Measurements from ENCODE around the gene AGPS.

Gene AGPS

DNA sequence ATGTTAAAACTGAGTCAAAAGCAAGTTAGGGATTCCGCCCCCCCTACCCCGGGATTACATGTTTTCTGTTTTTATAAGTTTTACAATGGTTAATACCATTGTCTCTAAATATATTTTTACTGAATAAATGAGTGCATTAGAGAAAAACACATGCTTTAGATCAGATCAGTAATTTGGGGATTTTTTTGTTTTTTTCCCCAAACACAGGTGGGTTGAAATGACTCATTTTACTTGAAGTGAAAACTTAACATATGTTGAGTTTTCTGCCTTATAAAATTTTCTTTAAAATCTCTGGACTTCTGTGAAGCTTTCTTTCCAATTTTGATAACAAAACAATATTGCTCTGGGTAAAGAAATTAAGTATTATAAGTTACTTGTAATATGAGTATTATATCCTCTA is 114.4 kb downstream of the AGPS start:
- H3K4me3 ChIP-seq, result no peak overlapping the region
- no peak overlapping the region for H3K27ac ChIP-seq

DNA sequence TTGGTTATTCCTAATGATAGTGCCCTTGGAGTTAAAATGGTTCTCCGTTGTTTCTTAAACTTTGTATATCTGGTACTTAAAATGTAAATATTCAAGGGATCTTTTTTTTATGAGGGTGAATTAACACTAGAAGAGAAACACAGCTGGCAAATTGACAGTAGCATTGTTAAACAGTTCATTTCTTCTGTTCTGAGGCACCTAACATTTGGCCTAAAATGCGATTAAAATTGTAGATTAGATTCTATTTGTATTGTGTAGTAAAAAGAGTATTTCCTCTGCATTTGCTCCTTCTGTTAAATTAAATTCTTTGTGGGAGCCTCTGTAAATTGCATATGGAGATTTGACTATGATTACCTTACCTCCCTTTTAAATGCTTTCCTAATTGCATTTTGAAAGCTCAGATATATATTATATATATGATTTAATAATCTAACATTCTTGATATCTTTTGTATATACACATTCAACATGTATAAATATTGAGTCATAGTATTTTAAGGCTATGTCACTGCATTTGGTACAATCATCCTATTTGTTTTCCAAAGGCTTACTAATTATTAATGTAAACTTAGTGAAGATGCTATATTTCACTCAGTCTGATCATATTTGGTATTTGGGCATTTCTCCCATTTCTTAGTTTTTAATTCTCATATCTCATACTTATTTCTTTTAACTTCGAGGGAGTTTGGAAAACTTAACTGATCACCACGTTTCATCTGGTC is 124.4 kb downstream of the AGPS start:
- no peak overlapping the region for H3K27ac ChIP-seq
- no peak overlapping the region for H3K4me3 ChIP-seq

DNA sequence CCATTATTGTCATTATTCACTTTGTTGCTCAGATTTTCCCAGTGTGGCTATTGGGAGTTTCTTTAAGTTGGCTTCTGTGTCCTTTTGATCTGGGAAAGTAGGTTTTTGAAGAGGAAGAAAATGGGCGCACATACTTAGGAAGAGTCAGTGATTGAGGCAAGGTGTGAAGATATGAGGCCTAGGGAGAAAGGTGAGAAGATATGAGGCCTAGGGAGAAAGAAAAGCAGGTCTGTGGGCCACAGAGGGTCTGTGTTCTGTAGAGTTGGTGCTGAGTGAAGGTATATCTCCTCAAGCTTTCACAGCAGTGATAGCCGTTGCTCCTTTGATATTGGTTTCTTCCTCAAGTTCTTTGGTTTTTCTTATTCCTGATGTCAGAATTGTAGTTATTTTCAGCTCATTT is 126.2 kb downstream of the AGPS start:
- H3K4me3 ChIP-seq, result no peak overlapping the region

DNA sequence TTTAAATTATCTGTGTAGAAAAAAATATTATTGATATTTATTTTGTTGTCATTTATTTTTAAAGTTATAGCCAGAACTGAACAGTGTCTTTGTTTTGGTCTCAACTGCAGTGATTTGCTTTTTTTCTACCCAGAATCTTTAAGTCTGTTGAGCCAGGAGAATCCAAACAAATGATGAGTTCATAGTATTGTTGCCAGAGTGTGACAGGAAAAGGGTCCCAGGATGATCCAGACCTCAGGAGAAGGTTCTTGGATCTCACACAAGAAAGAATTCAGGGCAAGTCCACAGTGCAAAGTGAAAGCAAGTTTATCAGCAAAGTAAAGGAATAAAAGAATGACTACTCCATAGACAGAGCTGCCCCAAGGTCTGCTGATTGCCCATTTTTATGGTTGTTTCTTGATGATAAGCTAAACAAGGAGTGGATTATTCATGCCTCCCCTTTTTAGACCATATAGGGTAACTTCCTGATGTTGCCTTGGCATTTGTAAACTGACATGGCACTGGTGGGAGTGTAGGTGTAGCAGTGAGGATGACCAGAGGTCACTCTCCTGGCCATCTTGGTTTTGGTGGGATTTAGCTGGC is 127.1 kb downstream of the AGPS start:
- Histone ChIP-seq H3K4me3 (no peak overlapping the region), H3K27ac (no peak overlapping the region)

More for the DNA sequence above, 126.2 kb downstream of the AGPS start:
- no peak overlapping the region for H3K27ac ChIP-seq

DNA sequence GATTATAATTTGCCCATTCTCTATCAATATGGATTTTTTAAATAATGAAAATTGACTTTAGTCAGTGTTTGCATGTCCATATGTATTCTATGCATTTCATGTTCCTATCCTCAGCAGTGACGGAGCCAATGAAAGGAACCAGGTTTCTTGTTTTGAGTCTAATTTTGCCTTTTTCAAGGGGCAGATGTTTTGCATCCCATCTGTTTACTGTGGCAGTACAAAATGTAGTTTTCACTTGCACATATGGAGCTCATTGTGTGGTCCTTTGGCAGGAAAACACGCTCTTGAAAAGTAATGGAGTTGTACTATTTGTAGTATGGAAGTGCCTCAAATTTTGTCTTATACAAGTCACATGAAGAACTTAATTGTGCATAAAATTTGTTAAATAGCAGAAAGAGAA is 127.8 kb downstream of the AGPS start:
- H3K27ac ChIP-seq, result no peak overlapping the region
- H3K4me3 ChIP-seq, result no peak overlapping the region

DNA sequence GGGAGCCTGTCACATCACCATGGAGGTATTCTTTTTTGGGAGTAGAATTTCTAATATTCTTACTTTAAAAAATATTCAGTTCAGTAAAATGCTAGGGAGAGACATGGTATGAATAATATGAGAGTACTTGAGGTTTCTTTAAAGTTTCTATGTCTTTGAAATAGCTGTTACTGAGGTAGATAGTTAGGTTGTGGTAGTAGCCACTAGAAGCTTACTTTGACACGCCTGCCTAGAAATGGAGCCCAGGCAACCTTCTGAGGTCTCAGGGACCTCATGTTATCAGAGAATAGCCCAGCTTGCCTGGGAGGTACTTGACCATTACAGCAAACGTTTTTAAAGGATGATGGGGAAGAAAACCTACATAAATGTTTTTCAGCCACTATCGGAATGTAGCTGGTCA is 131.2 kb downstream of the AGPS start:
- H3K27ac ChIP-seq, result no peak overlapping the region
- H3K4me3 ChIP-seq, result no peak overlapping the region

DNA sequence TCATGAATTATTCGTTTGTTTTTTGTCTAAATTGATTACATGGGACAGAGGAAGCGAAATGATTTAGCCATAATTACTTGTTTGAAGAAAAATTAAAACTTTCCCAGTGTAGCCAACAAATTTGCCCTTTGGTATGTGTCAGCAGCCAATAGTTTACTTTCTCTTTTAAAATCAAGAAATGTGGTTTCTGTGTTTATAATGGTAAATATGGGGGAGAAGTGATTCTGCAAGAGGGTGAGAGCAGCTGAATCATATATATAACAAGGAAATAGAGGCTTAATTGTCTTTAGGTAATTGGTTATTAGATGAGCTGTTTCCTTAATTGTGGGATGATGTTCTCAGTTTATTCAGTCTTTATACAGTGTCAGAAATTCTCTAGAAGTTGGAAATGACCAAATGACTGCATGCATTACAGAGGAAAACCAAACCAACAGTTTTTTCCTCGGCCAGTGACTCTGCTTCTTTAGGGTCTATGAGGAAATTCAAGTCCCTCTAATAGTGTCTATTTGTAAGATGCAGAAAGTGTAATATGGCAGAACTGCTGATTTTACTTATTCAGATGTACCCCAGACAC is 132.9 kb downstream of the AGPS start:
- no peak overlapping the region for H3K27ac ChIP-seq

DNA sequence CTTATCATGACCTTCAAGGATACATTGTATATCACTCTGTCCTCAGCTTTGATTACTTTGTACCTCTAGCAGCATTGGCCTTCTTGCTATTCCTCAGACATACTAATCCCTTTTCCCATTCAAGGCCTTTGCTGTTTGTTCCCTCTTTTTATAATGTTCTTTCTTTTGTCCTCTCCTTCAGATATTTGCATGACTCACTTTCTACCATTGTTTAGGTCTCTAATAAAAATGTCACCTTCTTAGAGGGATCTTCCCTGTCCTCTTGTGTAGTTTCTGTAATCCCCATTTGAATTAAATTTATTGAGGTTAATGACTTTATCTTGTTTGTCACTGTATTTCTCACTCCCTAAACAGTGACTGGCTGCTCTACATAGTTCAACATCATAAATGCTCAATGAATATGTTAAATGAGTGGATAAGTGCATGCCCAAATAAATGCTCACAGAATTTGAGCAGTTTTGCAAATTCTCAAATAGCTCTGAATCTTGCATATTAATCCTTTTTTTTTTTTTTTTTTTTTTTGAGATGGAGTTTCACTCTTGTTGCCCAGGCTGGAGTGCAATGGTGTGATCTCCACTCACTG is 135.9 kb downstream of the AGPS start:
- H3K27ac ChIP-seq, result no peak overlapping the region

More for the DNA sequence above, 132.9 kb downstream of the AGPS start:
- no peak overlapping the region for H3K4me3 ChIP-seq

DNA sequence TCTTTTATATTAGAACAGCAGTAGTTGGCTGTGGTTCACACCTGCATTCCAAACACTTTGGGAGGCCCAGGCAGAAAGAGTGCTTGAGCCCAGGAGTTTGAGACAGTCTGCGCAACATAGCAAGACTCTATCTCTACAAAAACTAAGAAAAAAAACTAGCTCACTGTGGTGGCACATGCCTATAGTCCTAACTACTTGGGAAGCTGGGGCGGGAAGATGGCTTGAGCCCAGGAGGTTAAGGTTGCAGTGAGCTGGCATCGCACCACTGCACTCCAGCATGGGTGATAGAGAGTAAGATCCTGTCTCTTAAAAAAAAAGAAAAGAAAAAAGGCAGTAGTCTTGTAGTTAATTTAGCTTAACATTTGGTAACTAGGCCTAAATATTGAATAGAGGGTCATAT is 136.6 kb downstream of the AGPS start:
- H3K4me3 ChIP-seq, result no peak overlapping the region
- no peak overlapping the region for H3K27ac ChIP-seq

More for the DNA sequence above, 135.9 kb downstream of the AGPS start:
- no peak overlapping the region for H3K4me3 ChIP-seq

DNA sequence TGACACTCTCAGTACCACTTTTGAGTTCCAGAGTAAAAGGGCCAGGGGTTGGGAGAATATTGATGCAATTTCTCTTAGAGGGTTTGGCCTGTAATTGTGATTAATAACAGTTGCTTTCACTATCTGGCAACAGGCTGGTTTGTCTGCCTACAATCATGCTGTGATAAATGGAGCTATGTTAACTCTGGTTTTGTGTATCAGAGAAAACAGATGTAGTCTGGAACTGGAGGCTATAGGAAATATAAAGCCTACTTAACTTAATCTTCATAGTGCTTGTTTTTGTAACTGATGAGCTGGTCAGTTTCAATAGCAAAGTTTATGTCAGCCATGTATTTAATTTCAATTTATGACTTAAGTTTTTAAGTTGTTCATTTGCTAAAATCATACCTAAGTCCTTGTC is 138.0 kb downstream of the AGPS start:
- H3K4me3 ChIP-seq, result no peak overlapping the region
- H3K27ac ChIP-seq, result no peak overlapping the region

DNA sequence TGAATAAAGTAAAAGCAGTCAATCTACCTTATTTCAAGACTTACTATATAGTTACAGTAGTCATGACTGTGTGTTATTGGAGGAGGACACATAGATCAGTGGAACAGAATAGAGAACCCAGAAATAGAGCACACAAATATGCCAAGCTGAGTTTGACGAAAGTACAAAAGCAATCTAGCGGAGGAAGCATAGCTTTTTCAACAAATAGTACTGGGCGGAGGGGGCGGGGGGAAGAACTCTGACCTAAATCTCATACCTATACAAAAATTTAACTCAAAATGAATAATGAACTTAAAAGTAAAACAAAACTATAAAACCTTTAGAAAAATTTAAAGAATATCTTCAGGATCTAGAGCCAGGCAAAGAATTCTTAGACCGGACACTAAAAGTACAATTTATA is 139.1 kb downstream of the AGPS start:
- Histone ChIP-seq H3K4me3 (no peak overlapping the region), H3K27ac (no peak overlapping the region)

DNA sequence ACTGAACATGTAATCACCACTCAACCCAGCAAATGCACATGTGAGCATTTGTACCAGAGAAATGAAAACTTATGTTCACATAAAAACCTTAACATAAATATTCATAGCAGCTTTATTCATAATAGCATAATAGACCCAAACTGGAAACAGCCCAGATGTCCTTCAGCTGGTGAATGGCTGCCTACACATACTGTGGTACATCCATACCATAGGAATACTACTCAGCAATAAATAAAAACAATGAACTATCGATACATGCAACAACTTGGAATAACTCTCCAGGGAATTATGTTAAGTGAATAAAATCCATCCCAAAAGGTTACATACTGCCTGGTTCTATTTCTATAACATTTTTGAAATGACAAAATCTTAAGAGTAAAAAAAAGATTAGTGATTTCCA is 140.0 kb downstream of the AGPS start:
- H3K4me3 ChIP-seq, result no peak overlapping the region
- no peak overlapping the region for H3K27ac ChIP-seq

DNA sequence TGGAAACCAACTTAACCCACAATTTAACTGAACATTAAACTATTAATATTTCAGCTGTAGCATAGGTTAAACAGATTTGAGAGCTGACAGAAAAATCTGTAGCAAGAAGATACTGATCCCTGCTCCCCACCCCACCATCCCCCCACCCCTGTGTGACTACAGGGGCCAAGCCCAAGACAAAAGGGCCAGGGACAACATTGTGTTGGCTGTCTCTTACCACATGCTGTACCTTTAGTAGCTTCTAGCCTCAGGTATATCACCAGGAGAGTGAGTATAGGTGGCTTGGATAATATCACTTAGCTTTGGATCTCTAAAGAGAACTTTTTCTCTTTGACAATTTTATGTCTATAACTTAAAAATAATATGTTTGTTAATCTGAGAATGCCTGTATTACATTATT is 140.7 kb downstream of the AGPS start:
- H3K4me3 ChIP-seq, result no peak overlapping the region
- no peak overlapping the region for H3K27ac ChIP-seq

DNA sequence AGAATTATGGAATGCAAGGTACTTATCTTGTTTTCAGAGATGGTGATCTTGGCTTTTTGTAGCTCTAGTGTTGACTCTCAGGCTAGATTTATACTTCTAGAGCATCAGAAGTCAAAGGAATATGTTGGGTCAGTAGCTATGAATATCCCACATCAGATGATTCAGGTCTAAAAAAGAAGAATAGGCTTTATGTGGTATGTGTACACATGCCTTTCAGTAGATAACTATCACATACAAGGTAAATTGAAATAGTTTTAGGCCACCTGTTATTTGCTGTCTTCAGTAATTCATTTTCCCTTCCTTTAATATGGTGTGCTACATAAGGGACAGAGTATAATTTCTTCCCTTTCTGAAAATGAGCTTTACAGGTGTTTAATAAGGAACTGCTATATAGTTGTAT is 142.4 kb downstream of the AGPS start:
- Histone ChIP-seq H3K4me3 (no peak overlapping the region), H3K27ac (no peak overlapping the region)

DNA sequence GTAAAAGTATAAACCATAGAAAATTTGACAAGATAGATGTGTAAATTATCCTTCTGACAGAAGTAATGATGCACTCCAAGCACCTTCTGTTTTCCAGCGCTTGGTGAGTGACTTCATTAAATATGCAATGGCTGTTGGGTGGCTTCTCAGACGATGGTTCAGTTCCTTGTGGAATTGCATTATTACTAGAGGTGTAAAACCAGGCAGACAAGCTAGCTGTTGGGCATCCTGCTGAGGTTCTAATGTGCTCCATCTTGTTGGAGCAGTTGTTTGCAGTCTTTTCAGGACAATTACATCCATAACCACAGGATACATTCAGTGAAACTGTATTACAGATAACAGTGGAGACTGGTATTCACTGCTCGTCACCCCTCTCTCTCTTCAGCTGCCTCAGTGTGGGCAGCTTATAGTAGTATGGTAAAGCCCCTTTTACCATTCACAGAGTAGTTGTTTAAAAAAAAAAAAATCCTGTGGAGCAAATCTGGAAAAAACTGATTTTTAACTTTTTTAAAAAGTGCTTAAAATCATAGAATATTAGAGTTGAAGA is 143.5 kb downstream of the AGPS start:
- Histone ChIP-seq H3K27ac (no peak overlapping the region), H3K4me3 (no peak overlapping the region)

DNA sequence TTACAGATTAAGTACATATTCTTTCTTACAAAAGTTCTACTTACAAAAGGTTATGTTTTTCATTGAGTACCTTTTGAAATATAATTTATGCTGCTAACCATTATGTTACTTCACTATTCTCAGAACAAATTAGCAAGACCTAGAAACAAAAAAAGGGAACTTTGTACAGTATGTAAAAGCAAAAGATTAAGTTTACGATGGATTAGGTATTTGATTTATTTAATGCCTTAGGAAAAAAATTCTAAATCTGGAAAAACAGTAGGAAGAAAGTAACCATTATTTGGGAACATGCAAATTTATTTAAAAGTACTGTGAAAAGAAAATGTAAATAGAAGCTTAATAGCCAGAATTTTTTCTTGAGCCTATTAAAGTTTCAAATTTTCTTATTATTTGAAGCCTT is 144.6 kb downstream of the AGPS start:
- no peak overlapping the region for H3K4me3 ChIP-seq

DNA sequence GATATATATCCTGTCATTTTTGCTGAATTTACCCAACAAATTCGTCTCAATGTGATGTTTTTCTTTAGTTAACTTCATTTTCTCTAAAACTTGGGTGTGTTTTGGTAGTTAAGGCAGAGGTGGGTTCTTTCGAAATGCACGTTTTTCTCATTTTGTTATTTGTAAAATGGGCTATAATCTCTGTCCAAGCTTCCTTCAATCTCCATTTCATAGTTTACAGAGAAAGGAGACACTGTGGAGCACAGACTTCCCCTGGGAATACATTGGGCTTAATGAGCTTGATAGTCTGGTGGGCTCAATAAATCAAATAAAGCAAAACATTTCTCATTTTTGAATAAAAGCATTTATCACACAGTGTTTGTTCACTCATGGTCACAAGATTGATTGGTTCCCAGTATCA is 145.1 kb downstream of the AGPS start:
- Histone ChIP-seq H3K27ac (no peak overlapping the region), H3K4me3 (no peak overlapping the region)

More for the DNA sequence above, 144.6 kb downstream of the AGPS start:
- no peak overlapping the region for H3K27ac ChIP-seq

DNA sequence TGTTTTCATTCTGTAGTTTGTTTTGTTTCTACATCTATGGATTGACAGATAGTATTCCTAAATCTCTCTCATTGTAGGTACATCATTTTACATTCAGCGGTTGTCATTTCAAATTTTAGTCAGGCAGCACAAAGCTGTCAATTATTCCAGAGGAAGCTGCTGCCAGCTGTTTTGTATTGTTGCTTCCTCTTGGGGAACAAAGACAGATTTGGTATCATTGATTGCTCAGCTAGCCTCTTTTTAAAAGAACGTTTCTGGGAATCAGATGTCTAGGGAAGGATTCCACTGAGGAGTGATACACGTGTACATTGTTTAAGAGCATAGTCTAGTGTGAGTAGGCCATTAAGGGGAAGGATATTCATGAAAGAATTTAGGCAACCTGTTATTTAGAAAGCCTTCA is 145.8 kb downstream of the AGPS start:
- Histone ChIP-seq H3K4me3 (no peak overlapping the region), H3K27ac (no peak overlapping the region)

DNA sequence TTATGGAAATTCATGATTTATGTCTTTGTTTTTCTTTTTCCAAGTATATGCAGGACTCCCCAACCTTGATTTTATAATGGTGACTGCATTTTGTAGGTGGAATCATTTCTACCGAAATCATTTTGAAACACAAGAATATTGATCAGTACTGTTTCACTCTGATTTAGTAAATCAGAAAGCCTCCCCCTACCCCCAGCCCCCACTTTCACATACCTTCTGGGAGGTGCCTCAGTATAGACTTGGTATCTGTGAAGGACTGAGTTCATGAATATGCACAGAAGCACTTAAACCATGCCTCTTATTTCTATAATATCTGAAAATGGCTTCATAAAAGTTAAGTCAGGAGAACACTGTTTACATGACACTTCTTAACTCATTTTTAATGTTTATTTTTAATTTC is 147.7 kb downstream of the AGPS start:
- Histone ChIP-seq H3K27ac (no peak overlapping the region), H3K4me3 (no peak overlapping the region)

DNA sequence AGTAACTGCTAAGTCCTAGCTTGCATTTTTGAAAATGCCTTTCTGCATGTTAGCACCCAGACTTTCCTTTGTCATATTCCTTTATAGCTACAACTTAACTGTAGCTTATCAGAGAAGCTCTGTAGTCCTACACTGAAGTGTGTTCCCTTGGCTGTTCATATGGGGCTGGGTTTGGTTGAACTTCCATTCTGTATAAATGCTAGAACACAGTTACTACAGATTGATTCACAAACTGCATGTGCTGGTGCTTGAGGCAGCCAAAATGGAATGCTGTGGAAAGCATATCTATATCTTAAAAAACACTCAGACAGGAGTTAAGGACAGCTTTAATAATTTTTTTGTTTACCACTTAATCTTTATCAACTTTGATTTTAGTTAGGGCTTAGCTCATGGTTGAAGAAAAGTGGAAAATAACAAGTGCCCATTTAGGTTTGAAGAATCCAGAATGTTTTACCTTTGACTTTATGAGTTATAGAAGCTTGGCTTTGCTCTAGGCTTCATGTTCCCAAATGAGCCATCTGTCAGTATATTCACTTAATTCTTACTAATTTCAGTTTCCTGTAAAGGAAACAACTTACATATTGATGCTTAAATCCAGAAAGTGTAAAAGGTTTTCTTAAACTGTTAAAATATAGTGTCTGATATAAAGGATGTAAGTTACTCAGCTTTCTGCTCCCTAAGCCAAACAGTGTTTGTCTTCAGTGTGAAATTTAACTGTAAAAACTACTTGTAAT is 148.9 kb downstream of the AGPS start:
- Histone ChIP-seq H3K4me3 (no peak overlapping the region), H3K27ac (no peak overlapping the region)

Measured in skin epidermis (tissue), 12 donors.